ENCODE data around the gene ZBTB8B.
"Not testable (repeated sequence)": the region's sequence is repeated elsewhere in the genome, so short reads cannot be mapped to it uniquely, and the experiment has no call there.

Gene ZBTB8B

GRCh38 chr1:32470991-32471694, 6.3 kb downstream of the ZBTB8B start:
- no peak for DNase-seq

DNA sequence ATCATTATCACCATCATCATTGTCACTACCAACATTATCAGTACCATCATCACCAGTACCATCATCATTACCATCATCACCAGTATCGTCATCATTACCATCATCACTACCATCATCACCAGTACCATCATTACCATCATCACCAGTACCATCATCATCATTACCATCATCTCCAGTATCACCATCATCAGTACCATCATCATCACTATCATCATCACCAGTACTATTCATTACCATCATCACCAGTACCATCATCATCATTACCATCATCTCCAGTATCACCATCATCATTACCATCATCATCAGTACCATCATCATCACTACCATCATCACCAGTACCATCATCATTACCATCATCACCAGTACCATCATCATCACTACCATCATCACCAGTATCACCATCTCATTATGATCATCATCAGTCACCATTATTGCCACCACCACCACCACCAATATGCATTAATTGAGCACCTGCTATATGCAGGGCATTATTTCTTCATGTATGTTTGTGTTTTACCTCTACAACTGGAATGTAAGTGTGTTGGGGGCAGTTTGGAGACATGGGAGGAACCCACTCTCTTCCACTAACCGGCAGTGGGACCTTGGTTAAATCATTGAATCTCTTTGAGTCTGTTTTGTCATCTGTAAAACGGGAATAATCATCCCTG, 7.0 kb downstream of the ZBTB8B start:
- DNase-seq = no peak

DNA sequence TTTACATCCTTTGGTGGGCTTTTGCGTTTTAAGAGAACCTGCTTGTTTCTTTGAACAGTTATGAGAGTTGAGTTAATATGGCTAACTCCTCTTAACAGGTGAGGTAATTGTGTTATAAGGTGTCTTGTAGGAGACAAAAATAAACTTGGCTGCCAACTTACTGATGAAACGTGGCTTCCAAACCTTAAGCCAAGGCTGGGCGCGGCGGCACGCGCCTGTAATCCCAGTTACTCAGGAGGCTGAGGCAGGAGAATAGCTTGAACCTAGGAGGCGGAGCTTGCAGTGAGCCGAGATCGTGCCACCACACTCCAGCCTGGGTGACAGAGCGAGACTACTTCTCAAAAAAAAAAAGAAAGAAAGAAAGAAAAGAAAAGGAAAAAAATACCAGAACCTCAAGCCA, 8.1 kb downstream of the ZBTB8B start:
- DNase-seq = not testable (repeated sequence)

- DNase-seq = no peak
Observed at GRCh38 chr1:32474954-32475353, 10.1 kb downstream of the ZBTB8B start.

GRCh38 chr1:32480003-32480402, 15.1 kb downstream of the ZBTB8B start:
- no peak for DNase-seq

DNA sequence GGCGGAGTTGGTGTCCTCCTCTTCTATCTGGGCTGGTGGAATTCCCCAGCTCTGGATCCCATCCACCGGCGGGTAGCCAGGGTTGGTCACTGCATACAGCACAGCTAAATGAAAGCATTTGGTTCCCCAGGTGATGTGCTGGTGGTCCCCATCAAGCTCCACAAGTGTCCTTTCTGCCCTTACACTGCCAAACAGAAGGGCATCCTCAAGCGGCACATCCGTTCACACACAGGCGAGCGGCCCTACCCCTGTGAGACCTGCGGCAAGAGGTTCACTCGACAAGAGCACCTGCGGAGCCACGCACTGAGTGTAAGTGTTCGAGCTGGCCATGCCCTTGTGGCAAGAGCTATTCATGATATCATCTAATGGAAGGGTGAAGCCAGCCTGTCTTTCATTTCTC, 15.9 kb downstream of the ZBTB8B start:
- DNase-seq = no peak

DNA sequence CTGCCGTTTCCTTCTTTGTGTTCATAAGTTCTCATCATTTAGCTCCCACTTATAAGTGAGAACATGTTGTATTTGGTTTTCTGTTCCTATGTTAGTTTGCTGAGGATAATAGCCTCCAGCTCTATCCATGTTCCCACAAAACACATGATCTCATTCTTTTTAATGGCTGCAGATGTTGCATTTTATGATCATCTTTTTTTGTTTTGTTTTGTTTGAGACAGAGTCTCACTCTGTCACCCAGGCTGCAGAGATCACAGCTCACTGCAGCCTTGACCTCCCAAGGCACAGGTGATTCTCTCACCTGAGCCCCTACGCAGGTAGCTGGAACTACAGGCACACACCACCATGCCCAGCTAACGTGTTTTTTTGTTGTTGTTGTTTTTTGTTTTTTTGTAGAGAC, 16.9 kb downstream of the ZBTB8B start:
- DNase-seq = not testable (repeated sequence)

GRCh38 chr1:32485554-32486255, 20.8 kb downstream of the ZBTB8B start:
- no peak for DNase-seq

DNA sequence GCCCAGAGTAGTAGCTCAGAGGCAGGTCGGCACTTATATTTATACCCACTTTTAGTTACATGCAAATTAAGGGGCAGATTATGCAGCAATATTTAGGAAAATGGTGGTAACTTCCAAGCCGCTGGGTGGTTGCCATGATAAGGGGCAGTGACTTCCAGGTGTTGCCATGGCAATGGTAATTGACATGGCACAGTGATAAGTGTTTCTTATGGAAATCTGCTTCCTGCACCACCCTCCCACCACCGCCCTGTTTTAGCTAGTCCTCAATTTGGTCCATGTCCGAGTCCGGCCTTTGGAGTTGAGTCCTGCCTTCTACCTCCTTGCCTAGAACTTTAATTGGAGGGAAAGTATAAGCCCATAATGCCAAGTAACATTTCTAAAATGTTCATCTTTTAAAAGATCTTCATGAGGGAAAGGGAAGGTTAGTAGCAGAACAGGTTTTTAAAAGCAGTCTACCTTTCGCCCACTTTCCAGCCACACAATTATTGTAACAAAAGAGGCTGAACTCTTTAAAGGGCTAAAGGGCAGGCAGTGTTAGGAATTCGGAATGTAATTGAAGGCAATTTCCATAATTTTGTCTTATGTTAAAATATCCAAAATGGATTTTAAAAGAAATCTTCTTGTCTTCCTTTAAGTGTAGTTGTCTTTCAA, 21.7 kb downstream of the ZBTB8B start:
- no peak for DNase-seq

GRCh38 chr1:32487182-32487581, 22.3 kb downstream of the ZBTB8B start:
- no peak for DNase-seq

DNA sequence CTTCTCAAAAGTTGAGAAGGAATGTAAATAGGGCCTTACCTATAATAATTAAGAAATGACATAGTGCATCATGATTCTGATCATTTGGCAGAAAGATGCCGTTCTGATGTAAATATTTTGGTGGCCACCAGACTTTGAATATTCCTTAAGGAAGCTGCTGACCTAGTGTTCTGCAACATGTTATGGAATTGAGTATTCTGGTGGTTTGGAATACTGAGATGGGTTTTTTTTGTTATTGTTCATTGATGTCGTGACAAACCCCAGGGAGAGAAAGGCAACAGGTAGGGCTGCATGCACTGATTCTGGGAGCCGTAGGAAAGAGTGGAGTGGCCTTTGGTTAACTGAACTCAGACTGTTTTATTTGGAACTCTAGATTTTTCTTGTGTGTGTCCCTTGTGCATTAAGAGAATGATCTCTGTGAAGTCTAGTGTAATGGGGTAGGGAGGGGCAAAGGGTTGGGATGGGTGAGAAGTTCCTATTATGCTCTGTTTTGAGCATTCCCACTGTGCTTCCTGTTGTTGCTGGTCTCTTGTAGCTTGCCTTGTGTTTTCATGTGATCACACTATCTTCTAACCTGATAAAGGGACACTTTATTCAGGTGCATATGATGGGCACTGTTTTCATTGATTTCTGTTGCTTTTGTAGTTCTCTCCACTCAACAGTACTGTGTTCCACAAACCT, 25.0 kb downstream of the ZBTB8B start:
- no peak for DNase-seq

GRCh38 chr1:32491386-32491785, 26.5 kb downstream of the ZBTB8B start:
- no peak for DNase-seq

GRCh38 chr1:32494196-32494595, 29.3 kb downstream of the ZBTB8B start:
- no peak for DNase-seq

GRCh38 chr1:32494711-32495337, 30.0 kb downstream of the ZBTB8B start:
- DNase-seq = no peak

DNA sequence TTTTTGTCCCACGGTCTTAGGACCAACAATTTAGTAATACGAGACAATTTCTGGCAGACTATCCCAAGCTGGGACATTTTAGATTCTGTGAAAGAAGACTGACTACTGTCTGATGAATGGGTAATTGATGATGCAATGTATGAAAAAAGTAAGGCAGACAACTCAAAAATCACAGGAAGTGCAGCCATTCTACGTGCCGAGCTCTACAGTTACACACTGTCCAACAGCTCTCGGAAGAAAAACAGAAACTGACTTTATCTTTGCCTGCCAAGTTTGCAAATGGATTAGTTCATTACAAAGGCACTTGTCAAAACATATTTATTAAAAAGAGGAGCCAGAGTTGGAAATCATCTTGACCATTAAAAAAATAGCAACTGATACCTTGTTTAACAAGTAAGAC, 31.3 kb downstream of the ZBTB8B start:
- DNase-seq = no peak

DNA sequence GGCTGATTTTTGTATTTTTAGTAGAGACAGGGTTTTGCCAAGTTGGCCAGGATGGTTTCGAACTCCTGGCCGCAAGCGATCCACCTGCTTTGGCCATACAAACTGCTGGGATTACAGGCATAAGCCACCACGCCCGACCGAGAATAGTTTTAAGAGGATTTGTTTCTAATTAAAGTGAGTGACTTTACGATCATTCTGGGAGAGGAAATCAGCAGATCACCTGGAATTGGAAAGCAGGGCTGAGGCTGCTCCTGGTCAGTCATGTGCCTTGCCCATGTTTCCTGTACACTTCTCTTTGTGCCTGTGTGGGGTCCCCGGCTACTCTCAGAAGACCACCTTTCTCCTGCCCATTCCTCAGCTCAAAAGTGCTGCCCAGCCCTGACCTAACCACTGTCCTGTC, 33.9 kb downstream of the ZBTB8B start:
- no peak for DNase-seq

DNA sequence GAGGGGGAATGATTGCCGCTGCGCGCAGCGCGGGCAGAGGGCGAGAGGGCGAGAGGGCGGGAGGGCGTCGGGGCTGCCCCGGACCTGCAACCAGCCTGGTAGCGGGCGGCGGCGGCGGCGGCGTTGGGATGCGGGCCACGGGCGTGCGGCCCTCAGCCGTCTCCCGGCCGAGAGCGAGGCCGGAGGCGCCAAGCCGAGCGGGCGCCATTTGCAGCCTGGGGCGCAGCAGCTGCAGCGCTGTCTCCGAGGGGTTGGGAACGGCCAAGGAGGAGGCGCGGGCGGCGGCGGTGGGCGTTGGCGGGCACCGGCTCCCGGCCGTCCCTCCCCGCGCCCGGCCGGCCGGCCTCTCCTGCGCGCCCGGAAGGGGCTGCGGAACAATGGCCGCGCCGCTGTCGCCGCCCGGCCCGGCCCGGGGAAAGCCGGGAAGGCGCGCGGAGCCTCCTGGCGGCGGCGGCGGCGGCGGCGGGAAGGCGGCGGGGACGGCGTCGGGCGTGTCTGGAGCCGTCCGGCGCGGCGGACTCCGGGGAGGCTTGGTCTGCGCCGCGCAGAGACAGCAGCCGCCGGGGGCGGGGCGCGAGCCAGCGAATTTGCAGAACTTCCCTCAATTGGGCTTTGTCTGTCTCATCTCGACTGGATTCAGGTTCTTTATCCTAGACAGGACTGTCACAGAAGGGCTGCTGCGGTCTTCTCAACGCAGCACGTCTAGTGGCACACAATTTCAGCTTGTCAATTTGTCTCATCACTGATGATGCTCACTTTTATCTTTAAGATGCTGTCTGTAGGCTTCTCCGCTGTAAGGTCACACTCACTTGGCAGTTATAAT, 35.7 kb downstream of the ZBTB8B start:
- peak in 1 of 2 experiments; percentile 29 for DNase-seq

DNA sequence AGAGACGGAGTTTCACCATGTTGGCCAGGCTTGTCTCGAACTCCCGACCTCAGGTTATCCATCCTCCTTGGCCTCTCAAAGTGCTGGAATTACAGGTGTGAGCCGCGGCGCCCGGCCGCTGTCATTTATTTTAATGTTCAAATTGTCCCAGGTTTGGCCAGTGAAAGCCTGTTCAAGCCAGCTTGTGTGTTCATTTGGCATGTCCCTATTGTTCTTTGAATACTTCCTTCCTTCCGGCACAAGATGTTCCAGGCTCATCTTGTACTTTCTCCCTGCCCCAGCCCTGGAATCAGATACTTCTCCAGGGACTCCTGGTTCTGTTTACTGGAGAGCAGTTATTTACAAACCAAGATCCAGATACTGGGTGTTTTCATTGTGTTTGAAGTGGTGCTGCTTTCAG, 37.0 kb downstream of the ZBTB8B start:
- no peak for DNase-seq

GRCh38 chr1:32503153-32503552, 38.3 kb downstream of the ZBTB8B start:
- DNase-seq = no peak

GRCh38 chr1:32507021-32507420, 42.1 kb downstream of the ZBTB8B start:
- DNase-seq = no peak

DNA sequence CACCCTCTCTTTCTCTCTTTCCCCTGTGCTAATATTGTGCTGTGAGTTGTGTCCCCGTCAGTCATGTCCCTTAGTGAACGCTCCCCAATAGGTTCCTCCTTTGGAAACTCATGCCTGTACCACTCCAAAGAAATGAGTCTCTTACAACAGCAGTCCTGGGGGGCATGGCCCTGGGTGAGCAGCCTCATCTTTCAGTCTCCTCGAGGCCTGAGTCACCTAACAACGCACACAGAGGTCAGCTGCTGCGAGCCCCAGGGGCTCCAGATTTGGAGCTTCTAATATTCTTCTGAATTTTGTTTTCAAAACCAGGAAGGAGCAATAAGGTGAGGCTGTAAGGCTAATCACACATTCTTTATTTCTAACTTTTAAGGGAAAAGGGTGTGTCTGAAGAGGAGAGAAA, 43.9 kb downstream of the ZBTB8B start:
- no peak for DNase-seq

- no peak for DNase-seq
Observed at GRCh38 chr1:32509939-32510338, 45.1 kb downstream of the ZBTB8B start.

Data from stimulated activated CD4-positive, alpha-beta T cell treated with anti-CD3 and anti-CD28 coated beads, Interleukin-4, amount 100 ng/mL, for 4 hours (primary cell).